IMR-90 (cell line): ENCODE results near the gene SMIM29. TPM values are rescaled to one million over a fixed set of nuclear protein-coding genes. Genes with fewer than 3 reads are reported as not detected.

Source experiments
- ATAC-seq: fragments of 200-7000 bp; cut with Tn5 transposase; 2 replicates; pipeline ENCODE4 v1.9.1; 2020; ENCODE audit warnings: low read depth, mild to moderate bottlenecking, moderate library complexity
- BruUV-seq: library from RNA; stranded (reverse); fragments of 400-500 nt; replicated peaks from 2 replicates; lab custom pipeline; 2021; lab: Mats Ljungman, UMichigan
- CTCF ChIA-PET: fragments of 300-600 bp; formaldehyde crosslinking; extraction: SDS; loops from one replicate; lab custom pipeline; 2021; ENCODE audit warnings: antibody characterized with exemption; lab: Yijun Ruan, JAX
- POLR2A ChIA-PET: fragments of 300-600 bp; sonication (Branson Sonifier 250); formaldehyde crosslinking; loops from one replicate; lab custom pipeline; 2022; ENCODE audit warnings: antibody characterized with exemption; ENCODE audit not compliant: unreplicated experiment; lab: Charles Lee
- DNase-seq: peaks from one replicate; pipeline ENCODE4 v3.0.0; 2013
- H2AFZ ChIP-seq: replicated peaks from 2 replicates; pipeline ENCODE3; 2013; ENCODE audit warnings: low read length, mild to moderate bottlenecking; ENCODE audit not compliant: poor library complexity
- H2AK5ac ChIP-seq: 2 replicates; pipeline ENCODE4 v1.6.1; 2013; ENCODE audit warnings: low read depth, low read length, inconsistent platforms
- H2AK9ac ChIP-seq: replicated peaks from 2 replicates; pipeline ENCODE3; 2013; ENCODE audit warnings: mild to moderate bottlenecking, low read depth, low read length, moderate library complexity; ENCODE audit not compliant: poor library complexity
- H2BK120ac ChIP-seq: 2 replicates; pipeline ENCODE4 v1.6.1; 2013; ENCODE audit warnings: low read depth, low read length, inconsistent platforms
- H2BK15ac ChIP-seq: 3 replicates; pipeline ENCODE4 v1.6.1; 2013; ENCODE audit warnings: low read depth, low read length, inconsistent platforms
- H2BK20ac ChIP-seq: 2 replicates; pipeline ENCODE4 v1.6.1; 2013; ENCODE audit warnings: low read depth, mild to moderate bottlenecking, inconsistent platforms, low read length, moderate library complexity
- H2BK5ac ChIP-seq: 2 replicates; pipeline ENCODE4 v1.6.1; 2013; ENCODE audit warnings: mild to moderate bottlenecking, low read depth, low read length, inconsistent platforms; ENCODE audit not compliant: poor library complexity, severe bottlenecking
- H3K14ac ChIP-seq: replicated peaks from 2 replicates; pipeline ENCODE4 v1.6.1; 2013; ENCODE audit warnings: low read depth, low read length, inconsistent platforms
- H3K18ac ChIP-seq: 2 replicates; pipeline ENCODE4 v1.6.1; 2013; ENCODE audit warnings: low read depth, low read length, control low read depth
- H3K23ac ChIP-seq: 2 replicates; pipeline ENCODE4 v1.6.1; 2013; ENCODE audit warnings: low read depth, low read length, inconsistent platforms
- H3K27ac ChIP-seq: 2 replicates; pipeline ENCODE4 v1.5.1; 2013; ENCODE audit warnings: mild to moderate bottlenecking, control low read depth, low read length; ENCODE audit not compliant: insufficient read depth
- H3K27me3 ChIP-seq: 2 replicates; pipeline ENCODE4 v1.6.1; 2013; ENCODE audit warnings: low read length; ENCODE audit not compliant: control insufficient read depth, insufficient read depth
- H3K36me3 ChIP-seq: 2 replicates; pipeline ENCODE4 v1.6.1; 2013; ENCODE audit warnings: low read length, mixed read lengths; ENCODE audit not compliant: control insufficient read depth, insufficient read depth
- H3K4ac ChIP-seq: 2 replicates; pipeline ENCODE4 v1.6.1; 2013; ENCODE audit warnings: low read depth, low read length, inconsistent platforms
- H3K4me1 ChIP-seq: 2 replicates; pipeline ENCODE4 v1.6.1; 2013; ENCODE audit warnings: low read length, mixed read lengths; ENCODE audit not compliant: control insufficient read depth, insufficient read depth
- H3K4me2 ChIP-seq: 2 replicates; pipeline ENCODE4 v1.6.1; 2013; ENCODE audit warnings: low read depth, mild to moderate bottlenecking, control low read depth, low read length, moderate library complexity
- H3K4me3 ChIP-seq: 2 replicates; pipeline ENCODE4 v1.5.1; 2013; ENCODE audit warnings: low read depth, mild to moderate bottlenecking, control low read depth, low read length, moderate library complexity; ENCODE audit not compliant: insufficient read depth
- H3K56ac ChIP-seq: 2 replicates; pipeline ENCODE4 v1.6.1; 2013; ENCODE audit warnings: low read length, inconsistent platforms; ENCODE audit not compliant: insufficient read depth; ENCODE audit errors: extremely low read depth
- H3K79me1 ChIP-seq, 2 experiments: 2 replicates each; pipeline ENCODE4 v1.6.1; 2013; ENCODE audit warnings: low read length in 2 of 2, inconsistent platforms in 1 of 2, low read depth in 1 of 2
- H3K9ac ChIP-seq: 2 replicates; pipeline ENCODE4 v1.6.1; 2013; ENCODE audit warnings: low read depth, low read length, control low read depth
- H3K9me1 ChIP-seq: 2 replicates; pipeline ENCODE4 v1.6.1; 2013; ENCODE audit warnings: low read length, inconsistent platforms; ENCODE audit not compliant: insufficient read depth
- H3K9me3 ChIP-seq: 2 replicates; pipeline ENCODE4 v1.6.1; 2013; ENCODE audit warnings: low read length; ENCODE audit not compliant: control insufficient read depth, insufficient read depth
- H4K20me1 ChIP-seq: 2 replicates; pipeline ENCODE4 v1.6.1; 2013; ENCODE audit warnings: low read length, inconsistent platforms; ENCODE audit not compliant: insufficient read depth
- H4K5ac ChIP-seq: 2 replicates; pipeline ENCODE4 v1.6.1; 2013; ENCODE audit warnings: mild to moderate bottlenecking, low read depth, low read length, control low read depth
- H4K8ac ChIP-seq, 2 experiments: 2 replicates each; pipeline ENCODE4 v1.6.1; 2013; ENCODE audit warnings: low read depth in 2 of 2, low read length in 2 of 2, control low read depth in 1 of 2, inconsistent platforms in 1 of 2
- H4K91ac ChIP-seq: 2 replicates; pipeline ENCODE4 v1.6.1; 2013; ENCODE audit warnings: low read depth, low read length, inconsistent platforms; ENCODE audit not compliant: insufficient read depth
- BHLHE40 ChIP-seq: fragments of 150-350 bp; IDR thresholded peaks from 2 replicates; pipeline ENCODE4 v1.6.1; 2016; ENCODE audit warnings: mild to moderate bottlenecking, low read depth, low read length
- RFX5 ChIP-seq: IDR thresholded peaks from 2 replicates; pipeline ENCODE4 v1.8.0; 2012; ENCODE audit warnings: low read depth, mild to moderate bottlenecking, low read length, moderate library complexity
- WGBS, 2 experiments: methylation state at CpG; one replicate each; pipeline versions ENCODE4 v1.1.5 to v1.1.7; 2013; ENCODE audit warnings: missing lambda C conversion rate in 2 of 2; ENCODE audit not compliant: insufficient read length in 1 of 2; ENCODE audit errors: extremely low coverage in 2 of 2; 5-methylcytosine and 5-hydroxymethylcytosine counted together
- dilution Hi-C: fragments of 300-500 bp; cut with HindIII; formaldehyde crosslinking; loops from one replicate; pipeline ENCODE4 v1.14.3; 2018; ENCODE audit warnings: low sequenced_read_pairs; ENCODE audit not compliant: unreplicated experiment
- in situ Hi-C: fragments of 300-500 bp; cut with MboI; formaldehyde crosslinking; loops from 3 replicates; pipeline ENCODE4 v1.14.3; 2019; ENCODE audit warnings: low sequenced_read_pairs, inconsistent platforms, mixed read lengths
- intact Hi-C: fragments of 100-400 bp; cut with micrococcal nuclease; formaldehyde crosslinking; loops from 2 replicates; pipeline ENCODE4 v1.10.0; 2022
- polyA plus RNA-seq, 3 experiments: library from polyadenylated mRNA; depleted of rRNA; stranded (reverse); fragments of >200 nt; gene quantifications; 2 replicates each; pipeline ENCODE4 v1.2.3, GENCODE V29; 2012; ENCODE audit warnings: low replicate concordance in 1 of 3
- total RNA-seq: library from RNA; depleted of rRNA; stranded (reverse); fragments of >200 nt; gene quantifications from 2 replicates; pipeline ENCODE4 v1.2.3, GENCODE V29; 2012

The SMIM29 gene
- total and polyA plus RNA-seq, 2 of the 4 experiments (the other 2 are of a cell fraction): 8.4 to 28.9 TPM

GRCh38 chr6:34204693-34205092 lies 44.1 kb downstream of the SMIM29 start:
- in situ Hi-C loops: no loop called here
- BruUV-seq: no TSS peak
- CTCF ChIA-PET: interaction anchor here (2.1 kb wide), 1 partner anchor 9 kb away, joined by 5 read pairs; no protein-coding TSS in a partner anchor

More at GRCh38 chr6:34204693-34205092, 44.1 kb downstream of the SMIM29 start:
- no peaks in the 10 kb centered on the region for H4K20me1 ChIP-seq
- H2BK20ac ChIP-seq: no peak overlapping the region
- H2BK120ac ChIP-seq: no peak overlapping the region
- H3K18ac ChIP-seq: no peak overlapping the region
- no peak for ATAC-seq
- no peak overlapping the region for H2AK5ac ChIP-seq
- POLR2A ChIA-PET: no interaction called here
- H2BK5ac ChIP-seq: no peak overlapping the region
- H3K4me3 ChIP-seq: no peak overlapping the region
- H3K9ac ChIP-seq: no peak overlapping the region
- no peak overlapping the region for H3K23ac ChIP-seq
- no peak overlapping the region for H3K4ac ChIP-seq
- no peak overlapping the region for H2BK15ac ChIP-seq
- H3K56ac ChIP-seq: no peak overlapping the region
- no peak overlapping the region for H3K4me2 ChIP-seq
- no peaks in the 10 kb centered on the region for H3K79me1 ChIP-seq
- no peak overlapping the region for H3K27ac ChIP-seq
- dilution Hi-C loops: no loop called here
- peaks cover 2% of the 10 kb centered on the region; the same call in 1 of the 2 replicates for H3K4me1 ChIP-seq
- no peak overlapping the region for H4K91ac ChIP-seq
- H3K9me3 ChIP-seq: no peaks in the 10 kb centered on the region
- H3K27me3 ChIP-seq: no peaks in the 10 kb centered on the region
- intact Hi-C loops: no loop called here
- WGBS, 2 experiments: no CpG with 5 or more reads among the region's 4 CpGs
- H2AK9ac ChIP-seq: no peak overlapping the region
- no peaks in the 10 kb centered on the region for H3K36me3 ChIP-seq
- no peak for DNase-seq
- 0 out of 2 replicates have a peak, but pooled peaks cover 8% of the 10 kb centered on the region for H3K9me1 ChIP-seq
- H3K14ac ChIP-seq: no peak overlapping the region
- H4K5ac ChIP-seq: no peak overlapping the region
- no peak overlapping the region for H2AFZ ChIP-seq
- TF ChIP-seq BHLHE40 (no peak), RFX5 (no peak)
- H4K8ac ChIP-seq: no peak overlapping the region
